ENCODE data around the gene ACE. TPM values are rescaled to one million over a fixed set of nuclear protein-coding genes. Genes with fewer than 3 reads are reported as not detected.

The ACE gene
- total RNA-seq, 2 experiments from 2014 or later, result 18.2 to 19.3 TPM

DNA sequence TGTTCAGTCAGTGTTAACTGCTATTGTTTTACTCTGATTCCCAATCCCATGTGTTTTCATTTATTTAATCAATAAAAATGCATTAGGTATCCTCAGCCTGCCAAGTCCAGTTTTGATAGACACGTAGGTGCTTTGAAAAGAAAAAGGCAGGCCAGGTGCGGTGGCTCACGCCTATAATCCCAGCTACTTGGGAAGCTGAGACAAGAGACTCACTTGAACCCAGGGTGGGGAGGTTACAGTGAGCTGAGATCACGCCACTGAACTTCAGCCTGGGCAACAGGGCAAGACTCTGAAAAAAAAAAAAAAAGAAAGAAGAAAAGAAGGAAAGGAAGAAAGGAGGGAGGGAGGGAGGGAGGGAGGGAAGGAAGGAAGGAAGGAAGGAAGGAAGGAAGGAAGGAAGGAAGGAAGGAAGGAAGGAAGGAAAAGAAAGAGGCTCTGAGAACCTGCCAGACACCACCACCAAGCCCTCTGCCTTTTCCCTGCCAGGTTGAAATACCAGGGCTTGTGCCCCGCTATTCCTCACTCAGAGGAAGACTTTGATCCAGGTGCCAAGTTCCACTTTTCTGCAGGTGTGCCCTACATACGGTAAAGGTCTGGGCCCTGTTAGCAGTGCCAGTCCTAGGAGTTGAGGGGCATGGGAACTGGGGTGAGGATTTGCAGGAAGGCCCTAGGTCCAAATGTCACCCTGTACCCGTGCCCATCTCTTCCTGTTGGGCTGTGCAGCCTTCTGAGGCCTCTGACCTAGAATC is 36.2 kb downstream of the ACE start:
- peaks cover 3% of the 10 kb centered on the region for H3K4me1 Mint-ChIP-seq
- H3K36me3 Mint-ChIP-seq, result no peaks in the 10 kb centered on the region
- ATAC-seq (ENCODE audit: low read depth) (no peak), DNase-seq (no peak)
- H3K9me3 Mint-ChIP-seq, result no peaks in the 10 kb centered on the region
- H3K27me3 Mint-ChIP-seq, result peaks cover 4% of the 10 kb centered on the region
- POLR2A ChIA-PET, result no interaction called here
- no peak overlapping the region for H3K4me3 Mint-ChIP-seq
- no peak overlapping the region for H3K27ac Mint-ChIP-seq

DNA sequence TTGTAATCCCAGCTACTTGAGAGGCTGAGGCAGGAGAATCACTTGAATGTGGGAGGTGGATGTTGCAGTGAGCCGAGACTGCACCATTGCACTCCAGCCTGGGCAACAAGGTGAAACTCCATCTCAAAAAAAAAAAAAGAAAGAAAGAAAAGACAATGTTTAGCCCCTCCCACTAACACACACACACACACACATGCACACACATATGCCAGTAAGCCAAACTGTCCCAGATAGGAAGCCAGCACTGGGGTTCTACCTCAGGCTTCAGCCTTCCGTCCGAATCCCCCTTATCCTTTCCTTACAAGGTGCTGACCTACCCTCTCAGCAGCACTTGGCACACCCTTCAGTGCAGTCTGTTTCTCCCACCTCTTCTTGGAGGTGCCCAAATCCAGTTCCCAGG is 37.6 kb downstream of the ACE start:
- no peak for DNase-seq
- Mint-ChIP-seq H3K4me3 (no peak overlapping the region), H3K9me3 (no peaks in the 10 kb centered on the region), H3K4me1 (peaks cover 3% of the 10 kb centered on the region), H3K27me3 (peaks cover 4% of the 10 kb centered on the region), H3K36me3 (no peaks in the 10 kb centered on the region), H3K27ac (no peak overlapping the region)
- POLR2A ChIA-PET, result no interaction called here
- no peak for ATAC-seq (ENCODE audit: low read depth)

DNA sequence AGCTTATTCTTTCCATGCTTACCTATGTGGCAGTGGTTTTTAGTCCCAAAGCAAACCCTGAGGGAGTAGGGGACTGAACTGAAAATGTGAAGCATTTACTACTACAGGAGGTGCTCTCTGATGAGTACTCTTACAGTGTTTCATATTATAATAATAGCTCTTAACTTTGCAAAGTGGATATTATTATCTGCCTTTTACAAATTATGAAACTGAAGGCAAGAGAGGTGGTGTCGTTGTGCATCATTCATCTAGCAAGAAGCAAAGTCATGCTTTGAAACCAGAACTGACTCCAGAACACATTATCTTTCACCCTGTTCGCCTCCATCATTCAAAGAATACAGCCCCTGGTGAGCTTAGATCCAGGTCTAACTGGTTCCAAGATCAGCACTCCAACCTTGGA is 38.1 kb downstream of the ACE start:
- POLR2A ChIA-PET, result no interaction called here
- H3K27me3 Mint-ChIP-seq, result peaks cover 4% of the 10 kb centered on the region
- peaks cover 3% of the 10 kb centered on the region for H3K4me1 Mint-ChIP-seq
- no peak overlapping the region for H3K27ac Mint-ChIP-seq
- ATAC-seq (ENCODE audit: low read depth) (no peak), DNase-seq (no peak)
- no peaks in the 10 kb centered on the region for H3K9me3 Mint-ChIP-seq
- no peak overlapping the region for H3K4me3 Mint-ChIP-seq
- H3K36me3 Mint-ChIP-seq, result no peaks in the 10 kb centered on the region

DNA sequence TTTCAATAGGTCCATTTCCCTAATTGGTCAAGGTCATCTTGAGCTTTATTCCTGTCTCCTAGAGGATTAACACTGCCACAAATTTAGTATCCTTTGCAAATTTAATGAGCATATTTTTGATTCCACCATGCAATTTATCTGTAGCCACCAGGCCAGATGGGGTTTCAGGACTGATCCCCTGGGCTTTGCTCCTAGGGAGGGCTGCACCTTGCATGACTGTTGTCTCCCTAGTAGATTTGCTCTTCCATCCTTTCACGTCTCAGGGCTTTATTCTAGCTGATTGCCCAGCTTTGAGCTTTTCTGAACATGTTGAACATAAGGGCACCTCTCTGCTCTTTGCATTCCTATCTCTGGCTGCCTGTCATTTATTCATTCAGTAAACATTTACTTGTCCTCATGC is 38.6 kb downstream of the ACE start:
- H3K4me1 Mint-ChIP-seq, result peaks cover 3% of the 10 kb centered on the region
- no peak overlapping the region for H3K4me3 Mint-ChIP-seq
- no peaks in the 10 kb centered on the region for H3K36me3 Mint-ChIP-seq
- POLR2A ChIA-PET, result no interaction called here
- H3K9me3 Mint-ChIP-seq, result no peaks in the 10 kb centered on the region
- DNase-seq (no peak), ATAC-seq (ENCODE audit: low read depth) (no peak)
- no peak overlapping the region for H3K27ac Mint-ChIP-seq
- H3K27me3 Mint-ChIP-seq, result peaks cover 4% of the 10 kb centered on the region

DNA sequence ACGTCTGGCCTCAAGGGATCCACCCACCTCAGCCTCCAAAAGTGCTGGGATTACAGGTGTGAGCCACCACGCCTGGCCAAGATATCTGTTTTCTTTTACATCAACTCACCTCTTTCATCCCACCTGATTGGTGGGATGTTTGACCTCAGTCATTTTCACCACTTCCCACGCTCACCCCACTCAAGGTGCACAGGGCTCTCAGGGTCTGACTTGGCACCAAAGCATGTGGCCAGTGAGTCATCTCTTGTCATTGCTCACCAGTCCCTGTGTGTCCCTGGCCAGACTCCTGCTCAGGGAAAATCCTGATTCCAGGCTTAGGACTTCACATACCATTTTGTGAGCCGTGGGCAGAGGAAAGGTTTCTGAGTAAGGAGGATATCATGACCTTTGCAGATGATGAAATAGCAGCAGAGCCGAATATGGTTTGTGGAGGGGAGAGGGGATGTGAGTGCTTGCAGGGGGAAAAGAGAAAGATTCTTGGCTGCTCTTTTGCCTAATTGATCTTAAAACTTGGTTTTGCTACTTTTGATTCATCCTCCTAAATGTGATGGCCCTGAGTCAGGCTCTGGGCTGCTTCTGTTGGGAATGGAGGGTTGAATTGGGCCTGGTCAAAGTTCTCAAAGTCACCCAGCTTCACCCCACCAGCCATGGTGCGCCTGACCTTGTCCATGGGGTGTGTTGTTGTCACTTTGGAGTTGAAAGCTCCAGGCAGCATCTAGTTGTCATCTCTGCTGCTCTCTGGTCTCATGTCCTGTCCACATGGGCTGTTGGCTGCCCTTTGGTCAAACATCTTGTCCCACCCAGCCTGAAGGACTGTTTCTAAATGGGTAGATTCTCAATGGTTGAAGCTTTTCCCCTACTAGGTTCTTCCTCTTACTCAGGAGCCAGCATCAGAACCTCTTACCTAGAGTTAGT is 40.3 kb downstream of the ACE start:
- H3K36me3 Mint-ChIP-seq, result no peaks in the 10 kb centered on the region
- no peak overlapping the region for H3K27ac Mint-ChIP-seq
- DNase-seq (no peak), ATAC-seq (ENCODE audit: low read depth) (no peak)
- H3K9me3 Mint-ChIP-seq, result no peaks in the 10 kb centered on the region
- no peak overlapping the region for H3K4me3 Mint-ChIP-seq
- POLR2A ChIA-PET, result no interaction called here
- H3K27me3 Mint-ChIP-seq, result peaks cover 14% of the 10 kb centered on the region
- peaks cover 3% of the 10 kb centered on the region for H3K4me1 Mint-ChIP-seq

DNA sequence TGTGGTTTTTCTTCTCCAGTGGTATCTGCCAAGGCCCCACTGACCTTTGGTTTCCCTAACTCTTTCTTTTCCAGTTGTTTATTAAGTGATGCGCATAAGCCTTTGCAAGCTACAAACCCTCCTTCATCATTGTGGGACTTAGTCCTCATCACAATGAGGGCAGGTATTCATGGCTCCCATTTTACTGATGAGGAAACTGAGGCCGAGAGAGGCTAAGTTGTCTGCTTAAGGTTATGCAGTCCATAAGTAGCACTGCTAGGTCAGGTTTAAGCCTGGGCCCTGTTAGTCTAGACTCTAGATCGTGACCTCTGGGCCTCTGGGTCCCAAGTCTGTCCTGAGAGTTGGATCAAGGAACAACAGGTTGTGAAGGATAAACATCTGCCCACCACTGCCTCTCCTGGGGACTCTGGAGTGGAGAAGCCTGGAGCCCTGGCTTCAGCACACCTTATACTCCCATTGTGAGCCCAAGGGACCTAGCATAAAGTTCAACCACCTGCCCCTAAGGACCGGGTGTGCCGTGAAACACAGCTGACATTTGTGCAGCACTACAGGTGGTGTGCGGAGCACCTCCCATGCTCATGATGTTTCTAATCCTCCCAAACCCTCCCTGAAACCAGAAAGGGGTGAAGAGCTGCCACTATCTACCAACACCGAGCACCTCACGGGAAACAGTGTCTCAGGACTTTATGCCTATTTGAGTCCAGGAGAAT is 41.1 kb downstream of the ACE start:
- Mint-ChIP-seq H3K4me3 (no peak overlapping the region), H3K9me3 (no peaks in the 10 kb centered on the region), H3K27ac (no peak overlapping the region), H3K4me1 (peaks cover 3% of the 10 kb centered on the region), H3K27me3 (peaks cover 16% of the 10 kb centered on the region), H3K36me3 (no peaks in the 10 kb centered on the region)
- POLR2A ChIA-PET, result no interaction called here
- no peak for ATAC-seq (ENCODE audit: low read depth)
- no peak for DNase-seq

DNA sequence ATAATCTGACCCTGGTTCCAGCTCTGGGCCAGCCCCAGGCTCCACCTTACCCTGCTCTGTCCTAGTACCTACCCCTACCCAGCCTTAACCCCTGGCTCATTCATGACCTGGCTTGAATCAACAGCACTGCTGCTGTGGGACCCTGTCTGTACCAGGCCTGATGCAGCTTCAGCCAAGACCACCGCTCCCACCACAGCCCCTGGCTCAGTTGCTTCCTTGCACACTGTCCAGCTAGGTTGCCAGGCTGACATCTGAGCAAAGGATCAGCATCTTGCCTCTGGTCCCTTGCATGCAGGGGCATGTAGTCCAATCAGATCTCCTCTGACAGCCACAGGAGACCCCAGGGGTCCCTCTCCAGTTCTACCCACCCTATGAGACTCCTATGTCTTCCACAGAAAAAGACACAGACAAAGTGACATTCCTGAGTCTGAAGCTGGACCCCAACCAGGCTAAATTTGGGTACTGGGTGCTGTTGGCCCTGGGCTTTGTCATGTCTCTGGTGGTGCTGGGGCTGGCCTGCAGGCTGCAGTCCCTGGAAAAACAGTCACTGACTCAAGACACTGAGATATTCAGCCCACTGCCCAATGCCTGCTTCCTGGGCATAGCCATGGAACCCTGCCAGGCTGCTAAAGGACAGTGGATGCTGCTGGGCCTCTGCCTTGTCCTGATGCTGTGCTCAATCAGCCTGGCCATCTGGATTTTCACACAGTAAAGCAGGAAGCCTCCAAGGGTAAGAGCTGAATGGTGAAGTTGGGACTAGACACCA is 42.4 kb downstream of the ACE start:
- H3K4me1 Mint-ChIP-seq, result peaks cover 5% of the 10 kb centered on the region
- no peak overlapping the region for H3K4me3 Mint-ChIP-seq
- peaks cover 24% of the 10 kb centered on the region for H3K27me3 Mint-ChIP-seq
- H3K27ac Mint-ChIP-seq, result no peak overlapping the region
- no peaks in the 10 kb centered on the region for H3K9me3 Mint-ChIP-seq
- no peak for DNase-seq
- POLR2A ChIA-PET, result no interaction called here
- no peak for ATAC-seq (ENCODE audit: low read depth)
- no peaks in the 10 kb centered on the region for H3K36me3 Mint-ChIP-seq

DNA sequence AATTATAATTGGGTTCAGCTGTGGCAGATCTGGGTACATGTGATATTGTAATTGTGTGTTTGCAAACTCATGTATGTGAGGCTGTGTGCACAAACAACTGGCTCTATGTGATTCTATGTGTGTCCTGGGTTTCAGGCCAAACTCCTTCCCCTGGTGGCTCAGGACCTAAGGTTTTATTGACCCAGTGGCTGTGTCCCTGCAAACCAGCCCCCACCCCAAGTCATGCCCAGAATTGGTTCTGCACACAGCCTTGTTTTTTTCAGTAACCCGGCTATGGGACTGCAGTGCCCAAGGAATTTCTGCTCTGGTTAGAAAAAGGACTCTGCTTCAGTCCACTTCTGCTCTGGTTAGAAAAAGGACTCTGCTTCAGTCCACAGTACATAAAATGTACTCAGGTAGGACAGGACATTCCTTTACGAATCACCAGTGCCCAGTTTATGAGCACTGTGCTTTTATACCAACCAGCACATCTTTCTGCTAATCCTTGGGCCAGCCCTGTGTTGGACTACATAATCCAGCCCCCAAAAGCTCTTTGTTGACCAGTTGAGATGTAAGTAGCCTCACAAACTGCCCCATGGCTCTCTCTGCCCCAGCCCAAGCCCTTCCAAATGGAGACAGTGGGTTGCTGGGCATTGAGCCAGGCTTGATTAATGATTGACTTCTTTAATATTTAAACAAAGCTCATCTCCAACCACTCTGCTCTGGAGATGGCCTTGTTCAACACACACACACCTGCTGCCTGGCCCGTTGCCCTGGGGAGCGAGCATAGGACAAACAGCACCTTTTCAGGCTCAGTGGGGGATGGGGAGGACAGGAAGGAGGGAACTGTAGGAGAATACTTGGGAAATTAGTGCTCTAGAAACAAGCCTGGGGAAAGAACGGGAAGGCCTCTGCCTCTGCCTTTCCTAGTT is 43.4 kb downstream of the ACE start:
- Mint-ChIP-seq H3K36me3 (no peaks in the 10 kb centered on the region), H3K27me3 (peaks cover 24% of the 10 kb centered on the region), H3K27ac (no peak overlapping the region), H3K9me3 (no peaks in the 10 kb centered on the region), H3K4me1 (peaks cover 5% of the 10 kb centered on the region), H3K4me3 (no peak overlapping the region)
- POLR2A ChIA-PET, result no interaction called here
- DNase-seq (no peak), ATAC-seq (ENCODE audit: low read depth) (no peak)

DNA sequence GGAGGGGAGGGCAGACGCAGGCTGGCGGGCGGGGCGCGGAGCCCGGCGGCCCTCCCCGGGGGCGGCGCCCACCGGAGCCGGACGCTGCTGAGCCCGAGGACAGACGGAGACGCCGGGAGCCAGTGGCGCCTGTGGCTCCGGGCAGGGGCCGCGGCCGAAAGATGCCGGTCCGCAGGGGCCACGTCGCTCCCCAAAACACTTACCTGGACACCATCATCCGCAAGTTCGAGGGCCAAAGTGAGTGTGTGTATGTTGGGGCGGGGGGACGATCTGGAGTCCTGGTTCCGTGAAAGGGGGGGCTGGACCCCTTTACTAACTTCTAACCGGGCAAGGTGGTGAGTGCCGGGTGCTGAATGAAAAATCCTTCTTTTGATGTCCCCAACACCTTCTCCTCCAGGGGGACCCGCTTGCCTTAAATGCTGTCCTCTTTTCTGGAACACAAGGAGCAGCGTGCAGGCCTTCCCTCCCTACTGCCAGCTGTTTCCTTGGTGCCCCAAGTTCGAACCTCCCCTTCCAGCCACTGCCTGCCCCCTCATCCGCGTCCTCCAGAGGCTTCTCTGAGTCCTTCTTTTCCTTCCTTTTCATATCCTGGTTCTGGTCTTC is 46.5 kb downstream of the ACE start, which contains the start of gene KCNH6:
TSS of gene KCNH6 (plus strand) at position 106 of the 603 bp plus-strand sequence. CDS start at position 162, 56 bp downstream.
- H3K4me3 Mint-ChIP-seq, result no peak within 1 kb of the TSS
- POLR2A ChIA-PET, result no interaction called here
- H3K27ac Mint-ChIP-seq, result no peak within 1 kb of the TSS
- H3K9me3 Mint-ChIP-seq, result no peaks in the 10 kb centered on the region
- DNase-seq (no peak), ATAC-seq (ENCODE audit: low read depth) (no peak)
- H3K27me3 Mint-ChIP-seq, result peaks cover 28% of the 10 kb centered on the region
- H3K36me3 Mint-ChIP-seq, result no peaks in the 10 kb centered on the region
- H3K4me1 Mint-ChIP-seq, result peaks cover 2% of the 10 kb centered on the region

DNA sequence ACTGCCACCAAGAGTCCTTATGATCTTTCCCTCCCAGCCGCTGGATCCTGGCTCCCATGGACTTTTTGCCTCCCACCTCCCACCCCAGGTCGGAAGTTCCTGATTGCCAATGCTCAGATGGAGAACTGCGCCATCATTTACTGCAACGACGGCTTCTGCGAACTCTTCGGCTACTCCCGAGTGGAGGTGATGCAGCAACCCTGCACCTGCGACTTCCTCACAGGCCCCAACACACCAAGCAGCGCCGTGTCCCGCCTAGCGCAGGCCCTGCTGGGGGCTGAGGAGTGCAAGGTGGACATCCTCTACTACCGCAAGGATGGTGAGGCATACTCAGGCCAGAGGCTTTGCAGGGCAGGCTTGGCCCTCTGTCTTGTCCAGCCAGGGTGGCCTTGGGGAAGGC is 47.2 kb downstream of the ACE start:
- Mint-ChIP-seq H3K9me3 (no peaks in the 10 kb centered on the region), H3K27me3 (peaks cover 28% of the 10 kb centered on the region), H3K4me1 (peaks cover 2% of the 10 kb centered on the region), H3K4me3 (no peak overlapping the region), H3K36me3 (no peaks in the 10 kb centered on the region), H3K27ac (no peak overlapping the region)
- ATAC-seq (ENCODE audit: low read depth) (no peak), DNase-seq (no peak)
- POLR2A ChIA-PET, result no interaction called here

DNA sequence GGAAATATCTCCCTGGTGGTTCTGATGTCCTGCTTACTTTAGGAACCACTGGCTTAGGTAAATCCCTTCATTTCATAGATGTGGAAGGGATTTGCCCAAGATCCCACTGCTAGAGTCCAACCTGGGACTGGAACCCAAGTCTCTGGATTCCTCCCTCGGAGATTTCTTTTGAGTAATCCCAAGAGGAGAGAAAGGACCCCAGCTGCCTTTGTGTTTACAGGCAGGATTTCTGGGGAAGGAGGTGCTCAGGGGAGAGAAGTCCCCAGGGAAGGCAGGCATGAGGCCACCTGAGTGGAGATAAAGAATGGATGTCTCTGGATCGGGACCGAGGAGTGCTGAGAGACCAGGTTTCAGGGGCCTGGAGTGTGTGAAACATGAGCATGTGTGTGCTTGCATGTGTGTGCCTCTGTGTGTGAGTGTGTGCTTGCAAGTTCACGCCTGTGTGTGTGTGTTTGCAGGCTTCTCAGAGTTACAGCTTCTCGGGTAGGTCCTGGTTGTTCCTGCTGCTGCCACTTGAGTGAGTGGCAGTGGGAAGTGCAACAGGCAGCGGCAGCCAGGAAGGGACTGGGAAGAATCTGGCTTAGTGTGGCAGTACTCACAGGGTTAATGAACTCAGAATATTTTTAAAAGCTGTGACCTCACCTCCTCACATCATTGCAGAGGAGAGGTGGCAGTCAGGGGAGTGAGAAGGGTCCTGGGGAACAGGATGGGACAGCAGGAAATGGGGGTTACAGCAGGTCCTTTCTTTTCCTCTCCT is 48.5 kb downstream of the ACE start:
- H3K9me3 Mint-ChIP-seq, result no peaks in the 10 kb centered on the region
- no peak for DNase-seq
- no peak overlapping the region for H3K27ac Mint-ChIP-seq
- H3K36me3 Mint-ChIP-seq, result no peaks in the 10 kb centered on the region
- H3K4me3 Mint-ChIP-seq, result no peak overlapping the region
- H3K4me1 Mint-ChIP-seq, result peaks cover 2% of the 10 kb centered on the region
- H3K27me3 Mint-ChIP-seq, result peaks cover 28% of the 10 kb centered on the region
- POLR2A ChIA-PET, result no interaction called here
- no peak for ATAC-seq (ENCODE audit: low read depth)
